ENCODE measurements around the gene POMGNT2. TPM values are rescaled to one million over a fixed set of nuclear protein-coding genes. Genes with fewer than 3 reads are reported as not detected.

POMGNT2 gene
- total and polyA plus RNA-seq, 2 of the 8 experiments (the other 6 are each of a cell fraction or from before 2014, with no cell fraction given) = 13.6 to 35.7 TPM

DNA sequence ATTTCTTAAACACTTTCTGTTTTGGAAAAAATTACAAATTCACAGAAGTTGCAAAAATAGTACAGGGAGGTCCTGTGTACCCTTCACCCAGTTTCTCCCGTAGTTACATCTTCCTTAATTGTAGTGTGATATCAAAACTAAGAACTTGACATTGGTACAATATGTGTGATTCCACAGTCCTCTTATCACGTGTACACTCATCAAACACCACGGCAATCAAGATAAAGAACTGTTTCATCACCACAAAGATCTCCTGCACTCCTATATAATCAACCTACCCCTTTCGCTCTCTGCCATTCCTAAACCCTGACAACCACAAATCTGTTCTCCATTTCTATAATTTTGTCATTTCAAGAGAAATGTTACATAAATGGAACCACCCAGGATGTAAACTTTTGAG lies 31.4 kb downstream of the POMGNT2 start (continued):
- no peak for TF ChIP-seq USF2 (IDR thresholded peaks at IDR 0.05; ENCODE audit: low read length)
- no peak for TF ChIP-seq RNF2 (IDR thresholded peaks at IDR 0.05; ENCODE audit: borderline replicate concordance, low read depth, low read length, missing control alignments, poor library complexity, severe bottlenecking)
- TF ChIP-seq EP300 (IDR thresholded peaks at IDR 0.05; ENCODE audit: borderline replicate concordance in 1 of 2, low read depth in 2 of 2, low read length in 2 of 2) = no peak
- TF ChIP-seq MAFK (IDR thresholded peaks at IDR 0.05; ENCODE audit: low read depth, low read length) = no peak
